ENCODE measurements around the gene BRS3.
"Not testable (repeated sequence)": the region's sequence is repeated elsewhere in the genome, so short reads cannot be mapped to it uniquely, and the experiment has no call there.

Gene BRS3

GRCh38 chrX:136487647-136488046 is at the start of gene BRS3:
Gene BRS3 (plus strand): TSS chrX:136487947. CDS start chrX:136488115, 168 bp downstream.
- H3K4me3 ChIP-seq (ENCODE audit: low read depth, low read length) = no peak within 1 kb of the TSS

GRCh38 chrX:136438192-136438591 is 49.6 kb upstream of the BRS3 start:
- no peak overlapping the region for H3K4me3 ChIP-seq (ENCODE audit: low read depth, low read length)

- not testable (repeated sequence) for H3K4me3 ChIP-seq (ENCODE audit: low read depth, low read length)
Observed at GRCh38 chrX:136445674-136446073, 42.1 kb upstream of the BRS3 start.

GRCh38 chrX:136446208-136446607 is 41.5 kb upstream of the BRS3 start:
- H3K4me3 ChIP-seq (ENCODE audit: low read depth, low read length) = no peak overlapping the region

GRCh38 chrX:136447308-136447707 is 40.4 kb upstream of the BRS3 start:
- H3K4me3 ChIP-seq (ENCODE audit: low read depth, low read length) = no peak overlapping the region

- no peak overlapping the region for H3K4me3 ChIP-seq (ENCODE audit: low read depth, low read length)
Observed at GRCh38 chrX:136447968-136448367, 39.8 kb upstream of the BRS3 start.

GRCh38 chrX:136450050-136450830 is 37.5 kb upstream of the BRS3 start:
- H3K4me3 ChIP-seq (ENCODE audit: low read depth, low read length) = no peak overlapping the region

GRCh38 chrX:136452614-136453013 is 35.1 kb upstream of the BRS3 start:
- H3K4me3 ChIP-seq (ENCODE audit: low read depth, low read length) = no peak overlapping the region

- H3K4me3 ChIP-seq (ENCODE audit: low read depth, low read length) = no peak overlapping the region
Observed at GRCh38 chrX:136453114-136453513, 34.6 kb upstream of the BRS3 start.

- no peak overlapping the region for H3K4me3 ChIP-seq (ENCODE audit: low read depth, low read length)
Observed at GRCh38 chrX:136453771-136454170, 34.0 kb upstream of the BRS3 start.

GRCh38 chrX:136456133-136456532 is 31.6 kb upstream of the BRS3 start:
- no peak overlapping the region for H3K4me3 ChIP-seq (ENCODE audit: low read depth, low read length)

- H3K4me3 ChIP-seq (ENCODE audit: low read depth, low read length) = no peak overlapping the region
Observed at GRCh38 chrX:136457303-136457917, 30.3 kb upstream of the BRS3 start.

GRCh38 chrX:136464589-136464988 is 23.2 kb upstream of the BRS3 start:
- H3K4me3 ChIP-seq (ENCODE audit: low read depth, low read length) = no peak overlapping the region

GRCh38 chrX:136467303-136467702 is 20.4 kb upstream of the BRS3 start:
- no peak overlapping the region for H3K4me3 ChIP-seq (ENCODE audit: low read depth, low read length)

GRCh38 chrX:136468391-136469103 is 19.2 kb upstream of the BRS3 start:
- no peak overlapping the region for H3K4me3 ChIP-seq (ENCODE audit: low read depth, low read length)

- H3K4me3 ChIP-seq (ENCODE audit: low read depth, low read length) = no peak overlapping the region
Observed at GRCh38 chrX:136473663-136474062, 14.1 kb upstream of the BRS3 start.

- no peak overlapping the region for H3K4me3 ChIP-seq (ENCODE audit: low read depth, low read length)
Observed at GRCh38 chrX:136475236-136475635, 12.5 kb upstream of the BRS3 start.

GRCh38 chrX:136476501-136476900 is 11.2 kb upstream of the BRS3 start:
- no peak overlapping the region for H3K4me3 ChIP-seq (ENCODE audit: low read depth, low read length)

GRCh38 chrX:136477026-136477425 is 10.7 kb upstream of the BRS3 start:
- H3K4me3 ChIP-seq (ENCODE audit: low read depth, low read length) = no peak overlapping the region

- H3K4me3 ChIP-seq (ENCODE audit: low read depth, low read length) = no peak overlapping the region
Observed at GRCh38 chrX:136480383-136480782, 7.4 kb upstream of the BRS3 start.

GRCh38 chrX:136488706-136489105 is 959 bp downstream of the BRS3 start:
- H3K4me3 ChIP-seq (ENCODE audit: low read depth, low read length) = no peak overlapping the region

GRCh38 chrX:136491832-136492231 is 4.1 kb downstream of the BRS3 start:
- no peak overlapping the region for H3K4me3 ChIP-seq (ENCODE audit: low read depth, low read length)
